Tibial nerve (tissue), 4 donors: Measurements from ENCODE around the gene ORC5.

Experiments
- EP300 ChIP-seq, 2 donors: sonication (generic); formaldehyde crosslinking; IDR thresholded peaks; one replicate each; pipeline ENCODE4 v1.6.1; 2017; ENCODE audit warnings: antibody characterized with exemption in 2 of 2, mild to moderate bottlenecking in 1 of 2
- POLR2A ChIP-seq, 2 donors: fragments of 450-650 bp; IDR thresholded peaks; one replicate each; pipeline ENCODE4 v1.6.1; 2017; ENCODE audit warnings: antibody characterized with exemption in 2 of 2, mild to moderate bottlenecking in 2 of 2, moderate library complexity in 2 of 2
- TF ChIP-seq, protein P1 (sequence below), 5 experiments: fragments of 200-600 bp in 3 of 5; fragments of 450-650 bp in 2 of 5; sonication (generic) in 3 of 5; IDR thresholded peaks; one replicate each; pipeline ENCODE4 v1.5.1; 2016 to 2019; ENCODE audit warnings: antibody characterized with exemption in 5 of 5, mild to moderate bottlenecking in 3 of 5, moderate library complexity in 2 of 5

DNA sequence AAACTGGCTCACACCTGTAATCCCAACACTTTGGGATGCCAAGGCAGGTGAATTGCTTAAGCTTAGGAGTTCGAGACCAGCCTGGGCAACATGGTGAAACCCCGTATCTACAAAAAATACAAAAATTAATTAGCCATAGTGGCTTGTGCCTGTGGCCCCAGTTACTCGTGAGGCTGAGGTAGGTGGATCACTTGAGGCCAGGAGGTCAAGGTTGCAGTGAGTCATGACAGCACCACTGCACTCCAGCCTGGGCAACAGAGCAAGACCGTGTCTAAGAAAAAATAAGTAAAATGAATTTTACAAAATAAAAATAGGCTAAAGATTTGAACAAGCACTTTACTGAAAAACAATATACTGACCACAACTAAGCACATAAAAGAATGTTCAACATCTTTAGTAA lies 9.8 kb upstream of the ORC5 start:
- TF ChIP-seq, protein P1, sequence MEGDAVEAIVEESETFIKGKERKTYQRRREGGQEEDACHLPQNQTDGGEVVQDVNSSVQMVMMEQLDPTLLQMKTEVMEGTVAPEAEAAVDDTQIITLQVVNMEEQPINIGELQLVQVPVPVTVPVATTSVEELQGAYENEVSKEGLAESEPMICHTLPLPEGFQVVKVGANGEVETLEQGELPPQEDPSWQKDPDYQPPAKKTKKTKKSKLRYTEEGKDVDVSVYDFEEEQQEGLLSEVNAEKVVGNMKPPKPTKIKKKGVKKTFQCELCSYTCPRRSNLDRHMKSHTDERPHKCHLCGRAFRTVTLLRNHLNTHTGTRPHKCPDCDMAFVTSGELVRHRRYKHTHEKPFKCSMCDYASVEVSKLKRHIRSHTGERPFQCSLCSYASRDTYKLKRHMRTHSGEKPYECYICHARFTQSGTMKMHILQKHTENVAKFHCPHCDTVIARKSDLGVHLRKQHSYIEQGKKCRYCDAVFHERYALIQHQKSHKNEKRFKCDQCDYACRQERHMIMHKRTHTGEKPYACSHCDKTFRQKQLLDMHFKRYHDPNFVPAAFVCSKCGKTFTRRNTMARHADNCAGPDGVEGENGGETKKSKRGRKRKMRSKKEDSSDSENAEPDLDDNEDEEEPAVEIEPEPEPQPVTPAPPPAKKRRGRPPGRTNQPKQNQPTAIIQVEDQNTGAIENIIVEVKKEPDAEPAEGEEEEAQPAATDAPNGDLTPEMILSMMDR (IDR thresholded peaks at IDR 0.05): no peak
- TF ChIP-seq POLR2A (IDR thresholded peaks at IDR 0.05) (no peak), EP300 (IDR thresholded peaks at IDR 0.05) (no peak)
